ENCODE results near the gene GARIN5A. TPM values are rescaled to one million over a fixed set of nuclear protein-coding genes. Genes with fewer than 3 reads are reported as not detected.
A peak's percentile ranks its signal among the peaks of the same experiment; 100 is the strongest.

The GARIN5A gene
- total RNA-seq (2014; rRNA removed): 0.23 and 2.4 TPM in 2 replicates
- 0.70 TPM for polyA plus RNA-seq (2012)

GRCh38 chr19:50476224-50476906 lies at the start of gene GARIN5A, which contains the start of gene EMC10:
TSS of gene GARIN5A (minus strand) at chr19:50476848. CDS start at chr19:50476388, 460 bp downstream.
TSS of gene EMC10 (plus strand) at chr19:50476507. CDS start at chr19:50476545, 38 bp downstream.
- DNase-seq (ENCODE audit: low read depth): peak; percentile 88

GRCh38 chr19:50522881-50523280 lies 46.2 kb upstream of the GARIN5A start:
- DNase-seq (ENCODE audit: low read depth): no peak

- DNase-seq (ENCODE audit: low read depth): no peak
These were observed 44.3 kb upstream of the GARIN5A start for GRCh38 chr19:50520822-50521465.

- DNase-seq (ENCODE audit: low read depth): no peak
These were observed 42.4 kb upstream of the GARIN5A start for GRCh38 chr19:50519006-50519575.

- DNase-seq (ENCODE audit: low read depth): no peak
These were observed 41.7 kb upstream of the GARIN5A start for GRCh38 chr19:50518091-50519005.

- no peak for DNase-seq (ENCODE audit: low read depth)
These were observed 41.0 kb upstream of the GARIN5A start for GRCh38 chr19:50517704-50518075.

- DNase-seq (ENCODE audit: low read depth): no peak
These were observed 40.5 kb upstream of the GARIN5A start for GRCh38 chr19:50516964-50517703.

GRCh38 chr19:50516456-50516855 lies 39.8 kb upstream of the GARIN5A start:
- no peak for DNase-seq (ENCODE audit: low read depth)

- no peak for DNase-seq (ENCODE audit: low read depth)
These were observed 38.5 kb upstream of the GARIN5A start for GRCh38 chr19:50515168-50515561.

- DNase-seq (ENCODE audit: low read depth): no peak
These were observed 37.9 kb upstream of the GARIN5A start for GRCh38 chr19:50514346-50515167.

GRCh38 chr19:50513746-50514345 lies 37.2 kb upstream of the GARIN5A start, which contains the start of gene ASPDH:
TSS of gene ASPDH (minus strand) at chr19:50513913. CDS start at chr19:50513823, 90 bp downstream.
- DNase-seq (ENCODE audit: low read depth): no peak

GRCh38 chr19:50512999-50513745 lies 36.5 kb upstream of the GARIN5A start:
- no peak for DNase-seq (ENCODE audit: low read depth)

GRCh38 chr19:50512112-50512998 lies 35.7 kb upstream of the GARIN5A start:
- no peak for DNase-seq (ENCODE audit: low read depth)

GRCh38 chr19:50511069-50511822 lies 34.6 kb upstream of the GARIN5A start, which contains the start of gene JOSD2:
TSS of gene JOSD2 (minus strand) at chr19:50511191. CDS start at chr19:50510431, 760 bp downstream.
- DNase-seq (ENCODE audit: low read depth): peak; percentile 99

GRCh38 chr19:50510700-50511068 lies 34.0 kb upstream of the GARIN5A start:
- DNase-seq (ENCODE audit: low read depth): no peak

- no peak for DNase-seq (ENCODE audit: low read depth)
These were observed 33.5 kb upstream of the GARIN5A start for GRCh38 chr19:50510121-50510670.

GRCh38 chr19:50509366-50509765 lies 32.7 kb upstream of the GARIN5A start:
- no peak for DNase-seq (ENCODE audit: low read depth)

Data from LHCN-M2 (cell line).